Hepatocyte (in vitro differentiated cells): ENCODE measurements around the gene RALGDS. TPM values are rescaled to one million over a fixed set of nuclear protein-coding genes. Genes with fewer than 3 reads are reported as not detected.

Experiments
- DNase-seq: peaks from one replicate; pipeline ENCODE4 v3.0.0-alpha.2; 2016; ENCODE audit warnings: low spot score
- H2AFZ ChIP-seq: fragments of 200-600 bp; sonication (generic); 2 replicates; pipeline ENCODE4 v1.6.0; 2016; ENCODE audit warnings: antibody characterized with exemption, mild to moderate bottlenecking
- H3K27ac ChIP-seq: fragments of 200-600 bp; sonication (generic); 2 replicates; pipeline ENCODE4 v1.5.1; 2016; ENCODE audit warnings: mild to moderate bottlenecking
- H3K27me3 ChIP-seq: fragments of 200-600 bp; sonication (generic); 2 replicates; pipeline ENCODE4 v1.6.1; 2016
- H3K36me3 ChIP-seq: fragments of 200-600 bp; sonication (generic); replicated peaks from 2 replicates; pipeline ENCODE4 v1.5.1; 2016; ENCODE audit warnings: low read depth; ENCODE audit not compliant: insufficient read depth
- H3K4me1 ChIP-seq: fragments of 200-600 bp; sonication (generic); 2 replicates; pipeline ENCODE4 v1.5.1; 2016; ENCODE audit warnings: mild to moderate bottlenecking, moderate library complexity; ENCODE audit not compliant: insufficient read depth
- H3K4me2 ChIP-seq: fragments of 200-600 bp; sonication (generic); 2 replicates; pipeline ENCODE4 v1.6.0; 2016
- H3K4me3 ChIP-seq: fragments of 200-600 bp; sonication (generic); 2 replicates; pipeline ENCODE4 v1.5.1; 2016; ENCODE audit warnings: mild to moderate bottlenecking
- H3K79me2 ChIP-seq: fragments of 200-600 bp; sonication (generic); 2 replicates; pipeline ENCODE4 v1.6.0; 2017; ENCODE audit warnings: mild to moderate bottlenecking
- H3K9me2 ChIP-seq: fragments of 200-600 bp; sonication (generic); replicated peaks from 2 replicates; pipeline ENCODE4 v1.6.0; 2017; ENCODE audit warnings: mild to moderate bottlenecking; ENCODE audit not compliant: insufficient read depth
- H3K9me3 ChIP-seq: fragments of 200-600 bp; sonication (generic); 2 replicates; pipeline ENCODE4 v1.5.1; 2016; ENCODE audit warnings: low read depth, mild to moderate bottlenecking
- H4K20me1 ChIP-seq: fragments of 200-600 bp; sonication (generic); 2 replicates; pipeline ENCODE4 v1.6.0; 2016; ENCODE audit warnings: mild to moderate bottlenecking; ENCODE audit not compliant: insufficient read depth, poor library complexity, severe bottlenecking
- CTCF ChIP-seq: fragments of 200-600 bp; sonication (generic); IDR thresholded peaks from 2 replicates; pipeline ENCODE4 v1.5.1; 2016; ENCODE audit warnings: antibody characterized with exemption, mild to moderate bottlenecking; ENCODE audit not compliant: poor library complexity
- EZH2 ChIP-seq: fragments of 200-600 bp; sonication (generic); IDR thresholded peaks from 2 replicates; pipeline ENCODE4 v1.6.1; 2016; ENCODE audit warnings: antibody characterized with exemption, mild to moderate bottlenecking, borderline replicate concordance
- EZH2phosphoT487 ChIP-seq: fragments of 200-600 bp; sonication (generic); IDR thresholded peaks from one replicate; pipeline ENCODE4 v1.6.1; 2018; ENCODE audit warnings: antibody characterized with exemption, mild to moderate bottlenecking, low read depth, moderate library complexity; ENCODE audit not compliant: unreplicated experiment, severe bottlenecking
- WGBS: methylation state at CpG from one replicate; pipeline ENCODE4 v1.1.6; 2016; ENCODE audit warnings: low lambda C conversion rate; ENCODE audit errors: missing lambda C conversion rate; 5-methylcytosine and 5-hydroxymethylcytosine counted together
- polyA plus RNA-seq: library from polyadenylated mRNA; unstranded; fragments of >200 nt; fragmentation: Nextera tagmentation; extraction: Ambion mirVana; gene quantifications from 2 replicates; pipeline ENCODE4 v1.2.1, GENCODE V29; 2016
- total RNA-seq: library from RNA; depleted of rRNA; stranded (reverse); fragments of >200 nt; gene quantifications from 2 replicates; pipeline ENCODE4 v1.2.3, GENCODE V29; 2014

The RALGDS gene
- total and polyA plus RNA-seq, 2 experiments from 2014 or later = 26.9 to 48.0 TPM

DNA sequence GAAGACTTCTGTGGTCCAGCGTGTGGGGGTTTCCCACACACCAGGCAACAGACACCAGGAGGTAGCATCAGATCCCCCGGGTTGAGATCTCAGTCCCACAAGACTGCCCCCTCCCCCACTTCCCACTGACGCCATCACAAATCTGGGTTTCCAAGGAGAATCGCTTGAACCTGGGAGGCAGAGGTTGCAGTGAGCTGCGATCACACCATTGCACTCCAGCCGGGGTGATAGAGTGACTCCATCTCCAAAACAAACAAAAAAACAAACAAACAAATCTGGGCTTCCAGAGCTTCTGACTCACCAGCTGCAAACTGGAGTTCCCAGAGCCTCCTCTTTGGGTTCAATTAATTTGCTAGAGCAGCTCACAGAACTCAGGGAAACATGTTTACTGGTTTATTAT, 47.4 kb upstream of the RALGDS start:
- Histone ChIP-seq H3K4me2 (no peak overlapping the region), H3K27ac (no peak overlapping the region), H3K79me2 (no peaks in the 10 kb centered on the region), H4K20me1 (no peaks in the 10 kb centered on the region), H3K27me3 (no peaks in the 10 kb centered on the region), H3K4me3 (no peak overlapping the region), H3K9me2 (no peaks in the 10 kb centered on the region), H3K9me3 (no peaks in the 10 kb centered on the region), H3K36me3 (no peaks in the 10 kb centered on the region), H3K4me1 (peaks cover 10% of the 10 kb centered on the region), H2AFZ (no peak overlapping the region)
- 52% methylated on average over 6 of the region's 6 CpGs for WGBS
- no peak for DNase-seq
- TF ChIP-seq EZH2phosphoT487 (no peak), EZH2 (no peak), CTCF (no peak)

DNA sequence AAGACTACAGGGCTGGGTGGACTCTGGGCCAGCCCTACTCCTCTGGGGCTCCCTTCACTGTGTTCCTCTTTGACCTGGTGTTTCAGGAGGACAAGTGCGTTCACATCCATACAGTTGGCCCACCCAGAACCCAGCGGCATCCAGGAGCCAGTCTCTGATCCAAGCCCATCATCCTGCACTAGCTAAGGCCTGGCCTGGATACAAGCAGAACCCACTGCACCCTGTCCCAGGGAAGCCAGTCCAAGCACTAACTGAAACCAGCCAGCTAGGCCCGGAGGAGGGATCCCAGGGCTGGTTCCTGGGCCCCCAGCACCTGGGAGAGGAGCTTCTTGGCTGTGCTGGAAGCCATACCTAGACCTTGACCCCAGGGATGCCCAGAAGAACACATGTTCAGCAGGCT, 46.7 kb upstream of the RALGDS start:
- DNase-seq = no peak
- 93% methylated on average over 3 of the region's 3 CpGs for WGBS
- H2AFZ ChIP-seq = no peak overlapping the region
- H3K9me3 ChIP-seq = no peaks in the 10 kb centered on the region
- no peak overlapping the region for H3K4me3 ChIP-seq
- no peaks in the 10 kb centered on the region for H3K36me3 ChIP-seq
- no peaks in the 10 kb centered on the region for H3K9me2 ChIP-seq
- no peaks in the 10 kb centered on the region for H3K79me2 ChIP-seq
- no peak overlapping the region for H3K4me2 ChIP-seq
- H3K27me3 ChIP-seq = no peaks in the 10 kb centered on the region
- no peaks in the 10 kb centered on the region for H4K20me1 ChIP-seq
- H3K27ac ChIP-seq = no peak overlapping the region
- no peak for TF ChIP-seq EZH2phosphoT487
- TF ChIP-seq EZH2 = no peak
- no peak for TF ChIP-seq CTCF
- peaks cover 15% of the 10 kb centered on the region for H3K4me1 ChIP-seq

DNA sequence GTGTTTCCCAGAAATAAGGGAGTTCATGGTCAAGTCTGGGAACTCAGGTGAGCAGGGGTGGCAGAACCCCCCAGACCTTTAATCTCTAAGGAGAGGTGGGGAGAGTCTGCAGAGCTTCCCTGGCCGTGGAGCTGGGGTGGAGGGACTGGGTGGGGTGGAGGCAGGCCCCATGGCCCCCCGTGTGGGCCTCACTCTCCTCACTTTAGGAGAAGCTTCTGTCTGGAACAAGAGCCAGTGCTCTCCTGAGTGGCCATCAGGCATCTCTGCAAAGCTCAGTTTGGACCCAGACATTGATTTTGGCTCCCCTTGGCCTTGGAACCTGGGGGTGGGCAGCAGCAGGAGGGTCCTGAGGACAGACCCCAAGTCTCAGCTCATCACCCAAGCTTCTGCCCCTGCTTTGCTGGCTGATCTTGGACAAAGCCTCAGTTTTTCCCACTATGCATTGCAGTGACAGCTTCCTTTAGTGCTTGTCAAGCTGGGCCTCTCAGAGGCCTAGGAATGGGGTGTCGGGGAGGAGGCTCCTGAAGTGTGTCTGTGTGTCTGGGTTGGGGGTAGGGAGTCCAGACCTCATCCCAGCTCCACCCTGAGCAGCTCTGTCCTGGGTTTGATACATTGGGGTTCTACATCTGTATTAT, 46.2 kb upstream of the RALGDS start:
- Histone ChIP-seq H2AFZ (no peak overlapping the region), H3K4me3 (no peak overlapping the region), H3K4me2 (no peak overlapping the region), H3K27ac (no peak overlapping the region), H3K9me2 (no peaks in the 10 kb centered on the region), H3K9me3 (no peaks in the 10 kb centered on the region), H3K27me3 (no peaks in the 10 kb centered on the region), H3K36me3 (no peaks in the 10 kb centered on the region), H3K79me2 (no peaks in the 10 kb centered on the region), H3K4me1 (peaks cover 15% of the 10 kb centered on the region), H4K20me1 (no peaks in the 10 kb centered on the region)
- no peak for DNase-seq
- 75% methylated on average over 3 of the region's 3 CpGs for WGBS
- TF ChIP-seq CTCF = no peak

DNA sequence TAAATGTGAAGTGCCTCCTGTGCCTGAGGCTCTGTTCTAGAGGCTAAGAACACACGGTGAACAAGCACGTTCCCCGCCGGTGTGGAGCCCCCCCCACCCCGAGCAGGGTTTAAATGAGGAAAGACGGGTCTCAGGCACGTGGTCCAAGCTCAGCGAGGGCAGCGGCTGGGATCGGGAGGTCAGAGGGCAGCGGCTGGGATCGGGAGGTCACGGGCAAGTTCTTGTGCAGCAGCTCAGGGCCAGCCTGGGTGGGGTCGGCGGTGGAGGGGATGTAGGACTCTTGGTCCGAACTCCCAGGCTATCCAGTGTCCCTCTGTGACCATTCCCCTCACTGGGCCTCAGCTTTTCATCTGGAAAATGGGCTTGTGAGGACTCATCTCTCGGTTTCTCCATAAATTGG, 45.4 kb upstream of the RALGDS start:
- Histone ChIP-seq H3K4me3 (no peak overlapping the region), H3K4me2 (no peak overlapping the region), H4K20me1 (no peaks in the 10 kb centered on the region), H3K9me3 (no peaks in the 10 kb centered on the region), H3K79me2 (no peaks in the 10 kb centered on the region), H3K4me1 (peaks cover 18% of the 10 kb centered on the region), H3K27me3 (no peaks in the 10 kb centered on the region), H2AFZ (no peak overlapping the region), H3K27ac (no peak overlapping the region), H3K9me2 (no peaks in the 10 kb centered on the region), H3K36me3 (no peaks in the 10 kb centered on the region)
- DNase-seq = no peak
- WGBS = 87% methylated on average over 17 of the region's 17 CpGs
- TF ChIP-seq EZH2 (no peak), CTCF (no peak), EZH2phosphoT487 (no peak)
